A549 (cell line): ENCODE data around the gene PROB1. TPM values are rescaled to one million over a fixed set of nuclear protein-coding genes. Genes with fewer than 3 reads are reported as not detected.

ENCODE experiments used
- ATAC-seq, 2 experiments: fragments of 200-7000 bp in 1 of 2; fragments of >200 bp in 1 of 2; cut with Nextera tagmentation in 1 of 2; cut with Tn5 transposase in 1 of 2; 3 replicates each; pipeline versions ENCODE4 v1.8.0 to v1.9.1; 2018 to 2020; ENCODE audit warnings: mild to moderate bottlenecking in 1 of 2, moderate library complexity in 1 of 2
- CTCF ChIA-PET: fragments of 300-600 bp; sonication (Branson Sonifier 250); formaldehyde crosslinking; extraction: SDS; loops from one replicate; lab custom pipeline; 2021; ENCODE audit warnings: antibody characterized with exemption, inconsistent platforms; lab: Yijun Ruan, JAX
- POLR2A ChIA-PET: fragments of 350-600 bp; formaldehyde crosslinking; extraction: SDS; loops from one replicate; lab custom pipeline; 2021; ENCODE audit warnings: antibody characterized with exemption, inconsistent platforms; lab: Yijun Ruan, JAX
- DNase-seq, 2 experiments: peaks; one replicate each; pipeline versions ENCODE4 v3.0.0 to v3.0.0-alpha.2; 2011 to 2016; ENCODE audit warnings: low read depth in 1 of 2, low spot score in 1 of 2
- FAIRE-seq: peaks from 2 replicates; lab custom pipeline; 2011; peaks lifted over from hg19 to GRCh38; lab: Jason Lieb, UNC
- H3K27ac ChIP-seq, 2 experiments: fragments of >200 bp; sonication (Bioruptor Twin); formaldehyde crosslinking; 3 replicates each; pipeline ENCODE4 v1.5.1; 2016 to 2017
- H3K4me1 ChIP-seq: fragments of >200 bp; sonication (Bioruptor Twin); formaldehyde crosslinking; 3 replicates; pipeline ENCODE4 v1.6.1; 2016
- H3K4me2 ChIP-seq: fragments of >200 bp; sonication (Bioruptor Twin); formaldehyde crosslinking; 3 replicates; pipeline ENCODE4 v1.6.1; 2016
- H3K4me3 ChIP-seq: fragments of >200 bp; sonication (Bioruptor Twin); formaldehyde crosslinking; 3 replicates; pipeline ENCODE4 v1.5.1; 2016
- H3K9me3 ChIP-seq: fragments of >200 bp; sonication (Bioruptor Twin); formaldehyde crosslinking; 3 replicates; pipeline ENCODE4 v1.6.1; 2016
- ATOH8 ChIP-seq: fragments of 250-450 bp; sonication (Bioruptor Pico); IDR thresholded peaks from 2 replicates; pipeline ENCODE4 v1.5.0; 2020; ENCODE audit warnings: low read depth, mild to moderate bottlenecking, moderate library complexity
- CBX8 ChIP-seq: fragments of 200-600 bp; sonication (generic); IDR thresholded peaks from 2 replicates; pipeline ENCODE4 v1.6.1; 2016
- CEBPB ChIP-seq, 2 experiments: fragments of >200 bp in 1 of 2; sonication (Bioruptor Twin) in 1 of 2; formaldehyde crosslinking in 1 of 2; IDR thresholded peaks; 2 replicates each; pipeline ENCODE4 v1.6.1; 2012 to 2016
- EHMT2 ChIP-seq: fragments of 200-600 bp; sonication (generic); IDR thresholded peaks from 2 replicates; pipeline ENCODE4 v1.6.1; 2016; ENCODE audit warnings: antibody characterized with exemption, low read depth, mild to moderate bottlenecking, moderate library complexity
- ESRRA ChIP-seq: fragments of 150-350 bp; IDR thresholded peaks from 2 replicates; pipeline ENCODE4 v1.6.1; 2014; ENCODE audit warnings: mild to moderate bottlenecking, low read length, borderline replicate concordance
- FOXS1 ChIP-seq: fragments of 250-450 bp; sonication (Bioruptor Pico); IDR thresholded peaks from 2 replicates; pipeline ENCODE4 v1.5.0; 2020; ENCODE audit warnings: mild to moderate bottlenecking, moderate library complexity
- HEYL ChIP-seq: fragments of 250-450 bp; sonication (Bioruptor Pico); IDR thresholded peaks from 2 replicates; pipeline ENCODE4 v1.8.0; 2021; ENCODE audit warnings: mild to moderate bottlenecking, moderate library complexity
- HOXA7 ChIP-seq: fragments of 250-450 bp; sonication (Bioruptor Pico); IDR thresholded peaks from 2 replicates; pipeline ENCODE4 v1.5.0; 2020; ENCODE audit warnings: mild to moderate bottlenecking, moderate library complexity
- HOXB5 ChIP-seq: fragments of 250-450 bp; sonication (Bioruptor Pico); IDR thresholded peaks from 2 replicates; pipeline ENCODE4 v1.5.0; 2020; ENCODE audit warnings: mild to moderate bottlenecking, moderate library complexity
- KDM5A ChIP-seq: fragments of 200-600 bp; sonication (generic); IDR thresholded peaks from 2 replicates; pipeline ENCODE4 v1.6.1; 2016; ENCODE audit warnings: antibody characterized with exemption, mild to moderate bottlenecking
- MAFK ChIP-seq: fragments of 450-650 bp; IDR thresholded peaks from 2 replicates; pipeline ENCODE4 v1.6.1; 2014; ENCODE audit not compliant: partially characterized antibody
- MYC ChIP-seq: IDR thresholded peaks from 2 replicates; pipeline ENCODE4 v1.6.1; 2012; ENCODE audit warnings: mild to moderate bottlenecking, inconsistent platforms, low read length, improper control_type of control experiment, borderline replicate concordance
- NFE2L2 ChIP-seq: fragments of 150-350 bp; conservative IDR thresholded peaks from 2 replicates; pipeline ENCODE4 v1.6.1; 2014; ENCODE audit warnings: low read length
- NR3C1 ChIP-seq: fragments of >200 bp; sonication (Bioruptor Twin); formaldehyde crosslinking; IDR thresholded peaks from 3 replicates; pipeline ENCODE4 v1.6.1; 2017
- RAD21 ChIP-seq, 2 experiments: fragments of >200 bp in 1 of 2; sonication (Bioruptor Twin) in 1 of 2; formaldehyde crosslinking in 1 of 2; IDR thresholded peaks in 1 of 2; conservative IDR thresholded peaks in 1 of 2; 2 replicates in 1 of 2; 3 replicates in 1 of 2; pipeline ENCODE4 v1.6.1; 2012 to 2018; ENCODE audit warnings: inconsistent platforms in 1 of 2
- RARB ChIP-seq: fragments of 250-450 bp; sonication (Bioruptor Pico); IDR thresholded peaks from 2 replicates; pipeline ENCODE4 v1.8.0; 2021; ENCODE audit warnings: mild to moderate bottlenecking, moderate library complexity
- RNF2 ChIP-seq: fragments of 200-600 bp; sonication (generic); IDR thresholded peaks from 2 replicates; pipeline ENCODE4 v1.6.1; 2016; ENCODE audit warnings: low read depth, mild to moderate bottlenecking, antibody characterized with exemption, moderate library complexity, borderline replicate concordance
- TFCP2L1 ChIP-seq: fragments of 250-450 bp; sonication (Bioruptor Pico); IDR thresholded peaks from 2 replicates; pipeline ENCODE4 v1.5.0; 2021; ENCODE audit warnings: mild to moderate bottlenecking
- ZFP36 ChIP-seq: fragments of 450-650 bp; IDR thresholded peaks from 2 replicates; pipeline ENCODE4 v1.6.1; 2014; ENCODE audit warnings: borderline replicate concordance; ENCODE audit not compliant: partially characterized antibody
- WGBS: methylation state at CpG from one replicate; pipeline ENCODE4 v1.1.6; 2017; ENCODE audit errors: missing lambda C conversion rate; 5-methylcytosine and 5-hydroxymethylcytosine counted together
- polyA plus RNA-seq, 4 experiments: library from polyadenylated mRNA; depleted of rRNA in 3 of 4; stranded (reverse); fragments of >200 nt; fragmentation: RNase III in 1 of 4; extraction: RNeasy Plus Mini Kit Qiagen cat#74134 plus additional on column Dnase treatment in 1 of 4; gene quantifications; 2 replicates in 3 of 4; 3 replicates in 1 of 4; pipeline ENCODE4 v1.2.3, GENCODE V29; 2011 to 2017
- TF ChIP-seq, protein P1 (sequence below): fragments of >200 bp; sonication (Bioruptor Twin); formaldehyde crosslinking; IDR thresholded peaks from 2 replicates; pipeline ENCODE4 v1.6.1; 2016
- TF ChIP-seq, protein P2 (sequence below): fragments of 450-650 bp; IDR thresholded peaks from 2 replicates; pipeline ENCODE4 v1.6.1; 2014; ENCODE audit warnings: antibody characterized with exemption
- TF ChIP-seq, protein P3 (sequence below): fragments of >200 bp; sonication (Bioruptor Twin); formaldehyde crosslinking; IDR thresholded peaks from 3 replicates; pipeline ENCODE4 v1.5.1; 2016

The PROB1 gene
- polyA plus RNA-seq, 2 of the 4 experiments (the other 2 are of a cell fraction), result 0.23 to 0.48 TPM

DNA sequence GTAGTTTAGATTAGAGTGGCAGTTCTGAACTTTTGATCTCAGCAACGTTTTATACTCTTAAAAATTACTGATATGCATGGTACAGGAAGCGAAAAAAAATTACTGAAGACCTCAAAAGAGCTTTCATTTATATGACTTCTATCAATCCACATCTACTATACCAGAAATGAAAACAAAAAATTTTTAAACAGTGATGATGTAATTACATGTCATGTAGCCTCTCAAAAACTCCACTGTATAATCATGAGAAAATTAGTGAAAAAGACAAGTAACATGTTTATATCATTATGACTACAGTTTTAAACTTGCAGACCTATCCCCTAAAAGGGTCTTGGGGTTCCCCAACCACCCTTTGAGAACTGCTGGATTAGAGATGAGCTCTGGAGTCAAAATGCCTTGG is 35.1 kb upstream of the PROB1 start:
- POLR2A ChIA-PET, result interaction anchor here (0.9 kb wide), 1 partner anchor 9 kb away, joined by 3 read pairs; the partner anchor contains the start of gene DNAJC18
- CTCF ChIA-PET, result interaction anchor here (0.7 to 1.7 kb wide), 9 partner anchors 8 to 336 kb away, joined by 3 to 10 read pairs (median 4); partner anchors contain the start of gene DNAJC18
- Histone ChIP-seq H3K9me3 (no peaks in the 10 kb centered on the region), H3K4me1 (no peaks in the 10 kb centered on the region), H3K27ac (no peak overlapping the region)
- DNase-seq (no peak), FAIRE-seq (no peak), ATAC-seq (no peak)
- WGBS, result 69% methylated on average over 2 of the region's 2 CpGs
- TF ChIP-seq TFCP2L1 (CRISPR knock-in tag) (no peak), FOXS1 (CRISPR knock-in tag) (no peak), KDM5A (no peak), NR3C1 (no peak), EHMT2 (no peak), MYC (no peak)
- TF ChIP-seq, all 56 proteins: peak for 0
- no peak overlapping the region for H3K4me3 ChIP-seq
- no peak overlapping the region for H3K4me2 ChIP-seq

DNA sequence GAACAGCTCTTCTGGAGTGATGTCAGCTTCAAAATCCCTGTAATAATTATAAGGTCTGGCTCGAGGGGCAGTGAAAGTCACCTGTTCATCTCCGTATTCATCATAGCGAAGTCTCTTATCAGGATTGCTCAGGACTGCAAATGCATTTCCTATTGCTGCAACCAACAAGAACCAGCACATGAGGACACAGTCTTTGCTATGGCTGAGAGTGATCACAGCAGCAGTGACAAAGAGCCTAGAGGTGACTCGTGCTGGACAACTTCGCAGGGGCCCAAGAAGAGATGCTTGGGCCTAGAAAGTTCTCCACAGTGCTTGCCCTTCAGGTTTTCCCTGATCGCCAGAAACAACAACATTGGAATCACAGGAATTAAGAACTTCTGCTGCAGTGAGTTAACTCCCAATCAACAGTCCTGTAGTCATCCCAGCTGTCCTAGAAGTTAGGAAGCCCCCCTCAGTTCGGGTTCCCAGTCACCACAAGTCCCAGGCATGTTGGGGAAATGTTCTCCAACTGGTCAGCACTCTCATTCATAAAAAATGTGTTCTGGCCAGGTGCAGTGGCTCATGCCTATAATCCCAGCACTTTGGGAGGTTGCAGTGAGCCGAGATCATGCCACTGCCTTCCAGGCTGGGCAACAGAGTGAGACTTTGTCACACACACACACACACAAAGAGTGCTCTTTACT is 31.4 kb upstream of the PROB1 start:
- H3K4me1 ChIP-seq, result no peaks in the 10 kb centered on the region
- TF ChIP-seq CBX8, result no peak
- no peak for TF ChIP-seq HOXA7 (CRISPR knock-in tag)
- no peak for TF ChIP-seq RARB (CRISPR knock-in tag)
- no peak for TF ChIP-seq NFE2L2
- TF ChIP-seq, protein P1, sequence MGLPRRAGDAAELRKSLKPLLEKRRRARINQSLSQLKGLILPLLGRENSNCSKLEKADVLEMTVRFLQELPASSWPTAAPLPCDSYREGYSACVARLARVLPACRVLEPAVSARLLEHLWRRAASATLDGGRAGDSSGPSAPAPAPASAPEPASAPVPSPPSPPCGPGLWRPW, result no peak
- TF ChIP-seq HEYL (CRISPR knock-in tag), result no peak
- TF ChIP-seq ATOH8 (CRISPR knock-in tag), result no peak
- TF ChIP-seq RNF2, result no peak
- no peak for TF ChIP-seq ESRRA
- TF ChIP-seq, protein P2, sequence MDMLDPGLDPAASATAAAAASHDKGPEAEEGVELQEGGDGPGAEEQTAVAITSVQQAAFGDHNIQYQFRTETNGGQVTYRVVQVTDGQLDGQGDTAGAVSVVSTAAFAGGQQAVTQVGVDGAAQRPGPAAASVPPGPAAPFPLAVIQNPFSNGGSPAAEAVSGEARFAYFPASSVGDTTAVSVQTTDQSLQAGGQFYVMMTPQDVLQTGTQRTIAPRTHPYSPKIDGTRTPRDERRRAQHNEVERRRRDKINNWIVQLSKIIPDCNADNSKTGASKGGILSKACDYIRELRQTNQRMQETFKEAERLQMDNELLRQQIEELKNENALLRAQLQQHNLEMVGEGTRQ, result no peak
- TF ChIP-seq, protein P3, sequence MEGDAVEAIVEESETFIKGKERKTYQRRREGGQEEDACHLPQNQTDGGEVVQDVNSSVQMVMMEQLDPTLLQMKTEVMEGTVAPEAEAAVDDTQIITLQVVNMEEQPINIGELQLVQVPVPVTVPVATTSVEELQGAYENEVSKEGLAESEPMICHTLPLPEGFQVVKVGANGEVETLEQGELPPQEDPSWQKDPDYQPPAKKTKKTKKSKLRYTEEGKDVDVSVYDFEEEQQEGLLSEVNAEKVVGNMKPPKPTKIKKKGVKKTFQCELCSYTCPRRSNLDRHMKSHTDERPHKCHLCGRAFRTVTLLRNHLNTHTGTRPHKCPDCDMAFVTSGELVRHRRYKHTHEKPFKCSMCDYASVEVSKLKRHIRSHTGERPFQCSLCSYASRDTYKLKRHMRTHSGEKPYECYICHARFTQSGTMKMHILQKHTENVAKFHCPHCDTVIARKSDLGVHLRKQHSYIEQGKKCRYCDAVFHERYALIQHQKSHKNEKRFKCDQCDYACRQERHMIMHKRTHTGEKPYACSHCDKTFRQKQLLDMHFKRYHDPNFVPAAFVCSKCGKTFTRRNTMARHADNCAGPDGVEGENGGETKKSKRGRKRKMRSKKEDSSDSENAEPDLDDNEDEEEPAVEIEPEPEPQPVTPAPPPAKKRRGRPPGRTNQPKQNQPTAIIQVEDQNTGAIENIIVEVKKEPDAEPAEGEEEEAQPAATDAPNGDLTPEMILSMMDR, result no peak
- no peak for TF ChIP-seq ZFP36
- no peak for TF ChIP-seq HOXB5 (CRISPR knock-in tag)
- TF ChIP-seq CEBPB (IDR thresholded peaks at IDR 0.05), result no peak
- no peak for TF ChIP-seq RAD21 (conservative IDR thresholded peaks at IDR 0.05 in 1 of 2, IDR thresholded peaks at IDR 0.05 in 1 of 2)
- no peak for TF ChIP-seq MAFK
- POLR2A ChIA-PET, result no interaction called here
- no peaks in the 10 kb centered on the region for H3K9me3 ChIP-seq
- FAIRE-seq (no peak), ATAC-seq (no peak), DNase-seq (no peak)
- H3K4me3 ChIP-seq, result no peak overlapping the region
- no peak overlapping the region for H3K27ac ChIP-seq
- CTCF ChIA-PET, result interaction anchor here (7.8 to 13.8 kb wide), 2 partner anchors 10 to 91 kb away, joined by 88 to 392 read pairs; partner anchors contain the start of gene DNAJC18
- H3K4me2 ChIP-seq, result no peak overlapping the region
- 66% methylated on average over 8 of the region's 8 CpGs for WGBS
